ENCODE data around the gene SDR42E2. TPM values are rescaled to one million over a fixed set of nuclear protein-coding genes. Genes with fewer than 3 reads are reported as not detected.

SDR42E2 gene
- total RNA-seq, 5 donors from 2014 or later (not counting 1 experiment from before 2014, with no cell fraction given) = 0.28 to 2.9 (median 0.39) TPM

- no peaks in the 10 kb centered on the region for H3K36me3 ChIP-seq (ENCODE audit: control insufficient read depth in 2 of 2, extremely low read depth in 1 of 2, insufficient read depth in 1 of 2, low read length in 1 of 2)
- peak overlapping the region; percentile 99 to 100 for H3K27ac Mint-ChIP-seq
- peak overlapping the region; percentile 52 to 79 for H3K4me3 ChIP-seq (ENCODE audit: control insufficient read depth in 1 of 2, extremely low read depth in 1 of 2, low read length in 1 of 2)
- POLR2A ChIA-PET = interaction anchor here (0.5 to 2.1 kb wide), 11 partner anchors 15 to 546 kb away, joined by 3 to 27 read pairs (median 5); partner anchors contain the start of genes UQCRC2 (in 2 of the 2), EEF2K (in 1 of the 2) and POLR3E (in 1 of the 2)
- H3K27me3 ChIP-seq (replicated peaks in 1 of 2; ENCODE audit: control insufficient read depth in 2 of 2, extremely low read depth in 1 of 2, insufficient read depth in 2 of 2, low read length in 1 of 2) = no peaks in the 10 kb centered on the region
- H3K27ac ChIP-seq (ENCODE audit: low read length) = peak overlapping the region; percentile 99
- H3K36me3 Mint-ChIP-seq = no peaks in the 10 kb centered on the region
- H3K4me1 ChIP-seq (ENCODE audit: control insufficient read depth in 1 of 2, extremely low read depth in 1 of 2, insufficient read depth in 2 of 2, low read length in 2 of 2) = peaks cover 34 to 83% of the 10 kb centered on the region in 2 experiments
- peaks cover 62 to 70% (median 65%) of the 10 kb centered on the region in 3 donors for H3K4me1 Mint-ChIP-seq
- peak overlapping the region; percentile 83 to 91 (median 84) for H3K4me3 Mint-ChIP-seq
- WGBS (ENCODE audit: insufficient coverage) = 0% methylated on average over 1 of the region's 9 CpGs
- CTCF ChIA-PET = interaction anchor here in 1 of 2 donors (0.9 to 2.0 kb wide), 4 partner anchors 93 to 238 kb away, joined by 3 to 15 read pairs (median 7); partner anchors contain the start of gene POLR3E
- no peak for ATAC-seq (replicated peaks in 1 of 4)
- peaks cover 0 to 13% (median 6%) of the 10 kb centered on the region in 3 donors for H3K9me3 Mint-ChIP-seq
- no peaks in the 10 kb centered on the region for H3K9me3 ChIP-seq
- peak in 32 of 35 experiments; percentile 22 to 74 (median 44) for DNase-seq
- H3K27me3 Mint-ChIP-seq = peaks cover 0 to 5% of the 10 kb centered on the region in 2 donors
Observed at GRCh38 chr16:22191532-22192260, 29.4 kb downstream of the SDR42E2 start.

- Histone ChIP-seq H3K27me3 (replicated peaks in 1 of 2; ENCODE audit: control insufficient read depth in 2 of 2, extremely low read depth in 1 of 2, insufficient read depth in 2 of 2, low read length in 1 of 2) (no peaks in the 10 kb centered on the region), H3K27ac (ENCODE audit: low read length) (peak overlapping the region; percentile 99), H3K4me1 (ENCODE audit: control insufficient read depth in 1 of 2, extremely low read depth in 1 of 2, insufficient read depth in 2 of 2, low read length in 2 of 2) (peaks cover 34 to 78% of the 10 kb centered on the region in 2 experiments), H3K9me3 (no peaks in the 10 kb centered on the region), H3K36me3 (ENCODE audit: control insufficient read depth in 2 of 2, extremely low read depth in 1 of 2, insufficient read depth in 1 of 2, low read length in 1 of 2) (no peaks in the 10 kb centered on the region), H3K4me3 (ENCODE audit: control insufficient read depth in 1 of 2, extremely low read depth in 1 of 2, low read length in 1 of 2) (peak overlapping the region in 1 of 2 donors; percentile 79)
- Mint-ChIP-seq H3K27ac (peak overlapping the region; percentile 99 to 100), H3K27me3 (peaks cover 0 to 5% of the 10 kb centered on the region in 2 donors), H3K4me3 (peak overlapping the region; percentile 83 to 91 (median 84)), H3K4me1 (peaks cover 64 to 71% (median 70%) of the 10 kb centered on the region in 3 donors), H3K36me3 (no peaks in the 10 kb centered on the region), H3K9me3 (peaks cover 0 to 13% (median 6%) of the 10 kb centered on the region in 3 donors)
- ATAC-seq (replicated peaks in 1 of 4) (peak in 2 of 4 experiments; percentile 3 to 23), DNase-seq (peak; percentile 52 to 94 (median 87))
- 18% methylated on average over 12 of the region's 16 CpGs for WGBS (ENCODE audit: insufficient coverage)
- ChIA-PET CTCF (interaction anchor here in 1 of 2 donors (1.2 to 2.0 kb wide), 3 partner anchors 93 to 107 kb away, joined by 6 to 15 read pairs (median 8); partner anchors contain the start of gene POLR3E), POLR2A (interaction anchor here (0.5 to 2.1 kb wide), 6 partner anchors 14 to 245 kb away, joined by 4 to 27 read pairs (median 6); partner anchors contain the start of genes POLR3E (in 1 of the 2) and UQCRC2 (in 1 of the 2))
Observed at GRCh38 chr16:22192261-22193062, 30.2 kb downstream of the SDR42E2 start.

- no peaks in the 10 kb centered on the region for H3K27me3 ChIP-seq (replicated peaks in 1 of 2; ENCODE audit: control insufficient read depth in 2 of 2, extremely low read depth in 1 of 2, insufficient read depth in 2 of 2, low read length in 1 of 2)
- H3K36me3 ChIP-seq (ENCODE audit: control insufficient read depth in 2 of 2, extremely low read depth in 1 of 2, insufficient read depth in 1 of 2, low read length in 1 of 2) = no peaks in the 10 kb centered on the region
- no peak overlapping the region for H3K4me3 ChIP-seq (ENCODE audit: control insufficient read depth in 1 of 2, extremely low read depth in 1 of 2, low read length in 1 of 2)
- H3K27ac ChIP-seq (ENCODE audit: low read length) = peak overlapping the region; percentile 99
- peak overlapping the region; percentile 99 to 100 for H3K27ac Mint-ChIP-seq
- no peak for DNase-seq
- H3K4me1 ChIP-seq (ENCODE audit: control insufficient read depth in 1 of 2, extremely low read depth in 1 of 2, insufficient read depth in 2 of 2, low read length in 2 of 2) = peaks cover 34 to 72% of the 10 kb centered on the region in 2 experiments
- POLR2A ChIA-PET = no interaction called here
- ATAC-seq (replicated peaks in 1 of 4) = no peak
- no CpG with 5 or more reads among the region's 2 CpGs for WGBS (ENCODE audit: insufficient coverage)
- H3K4me1 Mint-ChIP-seq = peaks cover 63 to 68% (median 66%) of the 10 kb centered on the region in 3 donors
- no peaks in the 10 kb centered on the region for H3K36me3 Mint-ChIP-seq
- H3K9me3 Mint-ChIP-seq = peaks cover 0 to 13% (median 6%) of the 10 kb centered on the region in 3 donors
- no peaks in the 10 kb centered on the region for H3K9me3 ChIP-seq
- CTCF ChIA-PET = no interaction called here
- H3K4me3 Mint-ChIP-seq = peak overlapping the region in 2 of 3 donors; percentile 84 to 91
- H3K27me3 Mint-ChIP-seq = peaks cover 0 to 5% of the 10 kb centered on the region in 2 donors
Observed at GRCh38 chr16:22193063-22193411, 30.7 kb downstream of the SDR42E2 start.

GRCh38 chr16:22194707-22195444 is 32.6 kb downstream of the SDR42E2 start:
- H3K4me1 ChIP-seq (ENCODE audit: control insufficient read depth in 1 of 2, extremely low read depth in 1 of 2, insufficient read depth in 2 of 2, low read length in 2 of 2) = peaks cover 26 to 61% of the 10 kb centered on the region in 2 experiments

GRCh38 chr16:22195445-22195694 is 33.1 kb downstream of the SDR42E2 start:
- peaks cover 0 to 13% (median 6%) of the 10 kb centered on the region in 3 donors for H3K9me3 Mint-ChIP-seq
- peak overlapping the region; percentile 79 to 85 (median 81) for H3K4me3 Mint-ChIP-seq
- no peaks in the 10 kb centered on the region for H3K36me3 Mint-ChIP-seq
- peak overlapping the region in 1 of 2 donors; percentile 63 for H3K4me3 ChIP-seq (ENCODE audit: control insufficient read depth in 1 of 2, extremely low read depth in 1 of 2, low read length in 1 of 2)
- peak overlapping the region; percentile 95 to 97 for H3K27ac Mint-ChIP-seq
- peaks cover 0 to 5% of the 10 kb centered on the region in 2 donors for H3K27me3 Mint-ChIP-seq
- H3K4me1 ChIP-seq (ENCODE audit: control insufficient read depth in 1 of 2, extremely low read depth in 1 of 2, insufficient read depth in 2 of 2, low read length in 2 of 2) = peaks cover 26 to 59% of the 10 kb centered on the region in 2 experiments
- ChIA-PET CTCF (interaction anchor here in 1 of 2 donors (0.6 to 2.6 kb wide), 4 partner anchors 11 to 189 kb away, joined by 3 to 23 read pairs (median 6); partner anchors contain the start of genes EEF2K and POLR3E), POLR2A (interaction anchor here in 1 of 2 donors (0.6 kb wide), 1 partner anchor 101 kb away, joined by 26 read pairs; no protein-coding TSS in a partner anchor)
- H3K4me1 Mint-ChIP-seq = peaks cover 47 to 52% (median 48%) of the 10 kb centered on the region in 3 donors
- H3K9me3 ChIP-seq = no peaks in the 10 kb centered on the region
- no peaks in the 10 kb centered on the region for H3K36me3 ChIP-seq (ENCODE audit: control insufficient read depth in 2 of 2, extremely low read depth in 1 of 2, insufficient read depth in 1 of 2, low read length in 1 of 2)
- no peaks in the 10 kb centered on the region for H3K27me3 ChIP-seq (replicated peaks in 1 of 2; ENCODE audit: control insufficient read depth in 2 of 2, extremely low read depth in 1 of 2, insufficient read depth in 2 of 2, low read length in 1 of 2)
- no peak for ATAC-seq (replicated peaks in 1 of 4)
- peak overlapping the region; percentile 81 for H3K27ac ChIP-seq (ENCODE audit: low read length)
- no peak for DNase-seq

More at GRCh38 chr16:22194707-22195444, 32.6 kb downstream of the SDR42E2 start:
- ChIA-PET CTCF (interaction anchor here in 1 of 2 donors (0.6 to 2.6 kb wide), 4 partner anchors 11 to 188 kb away, joined by 3 to 23 read pairs (median 6); partner anchors contain the start of genes EEF2K and POLR3E), POLR2A (interaction anchor here (0.6 to 1.2 kb wide), 3 partner anchors 10 to 118 kb away, joined by 3 to 26 read pairs (median 6); no protein-coding TSS in a partner anchor)
- H3K27ac ChIP-seq (ENCODE audit: low read length) = peak overlapping the region; percentile 81
- Mint-ChIP-seq H3K4me3 (peak overlapping the region; percentile 79 to 85 (median 81)), H3K36me3 (no peaks in the 10 kb centered on the region), H3K4me1 (peaks cover 48 to 53% (median 48%) of the 10 kb centered on the region in 3 donors), H3K27me3 (peaks cover 0 to 5% of the 10 kb centered on the region in 2 donors), H3K27ac (peak overlapping the region; percentile 95 to 97), H3K9me3 (peaks cover 0 to 13% (median 6%) of the 10 kb centered on the region in 3 donors)
- DNase-seq (peak in 20 of 35 experiments; percentile 11 to 76 (median 28)), ATAC-seq (replicated peaks in 1 of 4) (no peak)
- H3K4me3 ChIP-seq (ENCODE audit: control insufficient read depth in 1 of 2, extremely low read depth in 1 of 2, low read length in 1 of 2) = no peak overlapping the region
- H3K9me3 ChIP-seq = no peaks in the 10 kb centered on the region
- no peaks in the 10 kb centered on the region for H3K27me3 ChIP-seq (replicated peaks in 1 of 2; ENCODE audit: control insufficient read depth in 2 of 2, extremely low read depth in 1 of 2, insufficient read depth in 2 of 2, low read length in 1 of 2)
- WGBS (ENCODE audit: insufficient coverage) = 64% methylated on average over 4 of the region's 9 CpGs
- no peaks in the 10 kb centered on the region for H3K36me3 ChIP-seq (ENCODE audit: control insufficient read depth in 2 of 2, extremely low read depth in 1 of 2, insufficient read depth in 1 of 2, low read length in 1 of 2)
